ENCODE results near the gene CENPF. TPM values are rescaled to one million over a fixed set of nuclear protein-coding genes. Genes with fewer than 3 reads are reported as not detected.

CENPF gene
- total and polyA plus RNA-seq, 4 donors: 1.2 to 9.7 (median 1.9) TPM

- Histone ChIP-seq H3K9me3 (ENCODE audit: control insufficient read depth in 4 of 4, insufficient read depth in 3 of 4, low read length in 3 of 4) (no peaks in the 10 kb centered on the region), H3K4me1 (ENCODE audit: control insufficient read depth in 5 of 5, insufficient read depth in 5 of 5, low read length in 5 of 5) (no peaks in the 10 kb centered on the region), H3K4me3 (no peak overlapping the region), H3K9ac (ENCODE audit: insufficient read depth in 1 of 2, low read length in 2 of 2) (no peak overlapping the region), H3K27ac (ENCODE audit: low read depth in 1 of 2, low read length in 1 of 2) (no peak overlapping the region), H3K27me3 (ENCODE audit: control insufficient read depth in 3 of 3, insufficient read depth in 3 of 3, low read length in 2 of 3) (no peaks in the 10 kb centered on the region), H3K36me3 (ENCODE audit: control insufficient read depth in 4 of 4, insufficient read depth in 4 of 4, low read length in 4 of 4) (peaks cover 0 to 18% (median 8%) of the 10 kb centered on the region in 4 donors)
- WGBS, 2 donors: 81 to 92% methylated on average over 6 of the region's 6 CpGs
- DNase-seq (no peak), ATAC-seq (ENCODE audit: insufficient read depth, low FRiP score) (no peak)
- TF ChIP-seq CTCF (IDR thresholded peaks at IDR 0.05; ENCODE audit: control extremely low read depth, extremely low read depth): no peak
Observed at GRCh38 chr1:214640431-214641213, 37.6 kb downstream of the CENPF start.

GRCh38 chr1:214641214-214641895 lies 38.4 kb downstream of the CENPF start:
- no peaks in the 10 kb centered on the region for H3K27me3 ChIP-seq (ENCODE audit: control insufficient read depth in 3 of 3, insufficient read depth in 3 of 3, low read length in 2 of 3)
- no peaks in the 10 kb centered on the region for H3K9me3 ChIP-seq (ENCODE audit: control insufficient read depth in 4 of 4, insufficient read depth in 3 of 4, low read length in 3 of 4)
- no peak overlapping the region for H3K27ac ChIP-seq (ENCODE audit: low read depth in 1 of 2, low read length in 1 of 2)
- no peak overlapping the region for H3K9ac ChIP-seq (ENCODE audit: insufficient read depth in 1 of 2, low read length in 2 of 2)
- DNase-seq (no peak), ATAC-seq (ENCODE audit: insufficient read depth, low FRiP score) (no peak)
- peaks cover 0 to 21% (median 10%) of the 10 kb centered on the region in 4 donors for H3K36me3 ChIP-seq (ENCODE audit: control insufficient read depth in 4 of 4, insufficient read depth in 4 of 4, low read length in 4 of 4)
- H3K4me3 ChIP-seq: no peak overlapping the region
- H3K4me1 ChIP-seq (ENCODE audit: control insufficient read depth in 5 of 5, insufficient read depth in 5 of 5, low read length in 5 of 5): no peaks in the 10 kb centered on the region
- no peak for TF ChIP-seq CTCF (IDR thresholded peaks at IDR 0.05; ENCODE audit: control extremely low read depth, extremely low read depth)
- WGBS, 2 donors: 90 to 96% methylated on average over 2 of the region's 2 CpGs

- Histone ChIP-seq H3K36me3 (ENCODE audit: control insufficient read depth in 4 of 4, insufficient read depth in 4 of 4, low read length in 4 of 4) (peaks cover 0 to 21% (median 10%) of the 10 kb centered on the region in 4 donors), H3K9ac (ENCODE audit: insufficient read depth in 1 of 2, low read length in 2 of 2) (no peak overlapping the region), H3K4me3 (no peak overlapping the region), H3K4me1 (ENCODE audit: control insufficient read depth in 5 of 5, insufficient read depth in 5 of 5, low read length in 5 of 5) (no peaks in the 10 kb centered on the region), H3K9me3 (ENCODE audit: control insufficient read depth in 4 of 4, insufficient read depth in 3 of 4, low read length in 3 of 4) (no peaks in the 10 kb centered on the region), H3K27ac (ENCODE audit: low read depth in 1 of 2, low read length in 1 of 2) (no peak overlapping the region), H3K27me3 (ENCODE audit: control insufficient read depth in 3 of 3, insufficient read depth in 3 of 3, low read length in 2 of 3) (no peaks in the 10 kb centered on the region)
- TF ChIP-seq CTCF (IDR thresholded peaks at IDR 0.05; ENCODE audit: control extremely low read depth, extremely low read depth): no peak
- no peak for ATAC-seq (ENCODE audit: insufficient read depth, low FRiP score)
- WGBS, 2 donors: 96 to 97% methylated on average over 8 of the region's 8 CpGs
- no peak for DNase-seq
Observed at GRCh38 chr1:214643030-214643429, 40.0 kb downstream of the CENPF start.
